Right ventricle myocardium inferior (tissue), 1 donor: ENCODE measurements around the gene SHB. TPM values are rescaled to one million over a fixed set of nuclear protein-coding genes. Genes with fewer than 3 reads are reported as not detected.
"Not testable (repeated sequence)": the region's sequence is repeated elsewhere in the genome, so short reads cannot be mapped to it uniquely, and the experiment has no call there.

Experiments
- ATAC-seq: fragments of 200-7000 bp; cut with Tn5 transposase; one replicate; pipeline ENCODE4 v1.9.1; 2020; ENCODE audit warnings: mild to moderate bottlenecking, moderate library complexity
- DNase-seq: peaks from one replicate; pipeline ENCODE4 v3.0.0; 2021; ENCODE audit errors: missing footprints
- intact Hi-C: fragments of 100-400 bp; cut with DNase I; formaldehyde crosslinking; loops from one replicate; pipeline ENCODE4 v1.11.0; 2022
- total RNA-seq: library from RNA; stranded (reverse); fragmentation: NEBNext Ultra II Directional; extraction: Animal tissue kit (Norgen Biotek cat#: 25700); gene quantifications from one replicate; pipeline ENCODE4 v1.2.1, GENCODE V29; 2021
- donor health status: DM: no; HTN: yes; CAD: no; lungs with severe emphysema.

Gene SHB
- total RNA-seq, 1 donor from 2014 or later = 14.7 TPM

GRCh38 chr9:37897665-37898064 is 171.4 kb downstream of the SHB start:
- ATAC-seq (no peak), DNase-seq (no peak)
- intact Hi-C loops = no loop called here

DNA sequence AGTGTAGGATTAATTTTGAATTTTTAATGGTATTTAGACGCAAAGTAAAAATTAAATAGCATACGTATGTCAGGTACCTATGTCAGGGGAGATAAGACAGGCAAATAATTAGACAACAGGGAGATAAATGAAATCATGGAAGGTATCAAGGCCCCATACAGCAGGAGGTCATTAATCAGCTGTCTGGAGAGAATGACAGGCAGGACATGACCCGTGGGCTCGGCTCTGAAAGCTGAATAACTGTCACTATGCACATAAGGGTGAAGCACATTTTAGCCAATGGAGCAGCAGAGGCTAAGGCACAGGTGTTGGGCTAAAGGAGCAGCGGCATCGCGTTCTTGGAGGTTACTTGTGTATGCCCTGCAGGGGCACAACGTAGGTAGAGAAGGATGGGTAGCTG is 177.0 kb downstream of the SHB start:
- intact Hi-C loops = no loop called here
- no peak for DNase-seq
- ATAC-seq = no peak

DNA sequence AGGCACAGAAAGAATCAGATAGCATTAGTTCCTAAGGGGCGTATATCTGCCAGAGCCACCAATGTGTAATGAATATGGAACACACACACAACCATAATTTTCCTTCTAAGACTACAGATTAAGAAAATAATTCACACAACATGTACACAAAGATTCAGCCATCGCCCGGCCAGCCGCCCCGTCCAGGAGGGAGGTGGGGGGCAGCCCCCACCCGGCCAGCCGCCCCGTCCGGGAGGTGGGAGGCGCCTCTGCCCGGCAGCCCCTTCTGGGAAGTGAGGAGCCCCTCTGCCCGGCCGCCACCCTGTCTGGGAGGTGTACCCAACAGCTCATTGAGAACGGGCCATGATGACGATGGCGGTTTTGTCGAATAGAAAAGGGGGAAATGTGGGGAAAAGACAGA is 178.0 kb downstream of the SHB start:
- intact Hi-C loops, DNase-seq, ATAC-seq: not testable (repeated sequence)

DNA sequence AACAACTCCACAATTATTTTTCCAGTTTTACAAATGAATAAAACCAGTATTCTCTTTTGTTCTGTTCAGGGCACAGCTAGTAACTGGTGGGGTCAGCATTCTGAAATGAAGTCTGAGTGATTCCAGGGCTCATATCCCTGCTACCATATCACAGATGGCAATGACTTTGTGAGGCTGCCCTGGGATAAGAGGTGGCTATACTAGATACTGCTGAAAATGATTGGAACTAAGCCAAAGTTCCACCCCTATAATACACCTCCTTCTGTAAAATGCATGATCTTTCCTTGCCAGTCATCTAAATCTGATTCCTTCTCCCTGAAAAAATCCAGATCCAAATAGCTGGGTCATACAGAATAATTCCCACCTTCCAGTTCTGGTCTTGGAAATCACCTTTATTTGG is 179.5 kb downstream of the SHB start:
- ATAC-seq (no peak), DNase-seq (no peak)
- intact Hi-C loops = no loop called here

- intact Hi-C loops, ATAC-seq: not testable (repeated sequence)
- peak; percentile 74 for DNase-seq
These were observed 180.9 kb downstream of the SHB start for GRCh38 chr9:37887977-37888583.

- intact Hi-C loops = no loop called here
- ATAC-seq = no peak
- no peak for DNase-seq
These were observed 188.0 kb downstream of the SHB start for GRCh38 chr9:37880916-37881479.

- ATAC-seq = no peak
- no peak for DNase-seq
- intact Hi-C loops = loop anchor here (5.0 kb wide), 1 partner anchor 49 kb away; no protein-coding TSS in a partner anchor
These were observed 192.7 kb downstream of the SHB start for GRCh38 chr9:37876376-37876775.

GRCh38 chr9:37873955-37874354 is 195.1 kb downstream of the SHB start:
- ATAC-seq (no peak), DNase-seq (no peak)
- intact Hi-C loops = no loop called here

DNA sequence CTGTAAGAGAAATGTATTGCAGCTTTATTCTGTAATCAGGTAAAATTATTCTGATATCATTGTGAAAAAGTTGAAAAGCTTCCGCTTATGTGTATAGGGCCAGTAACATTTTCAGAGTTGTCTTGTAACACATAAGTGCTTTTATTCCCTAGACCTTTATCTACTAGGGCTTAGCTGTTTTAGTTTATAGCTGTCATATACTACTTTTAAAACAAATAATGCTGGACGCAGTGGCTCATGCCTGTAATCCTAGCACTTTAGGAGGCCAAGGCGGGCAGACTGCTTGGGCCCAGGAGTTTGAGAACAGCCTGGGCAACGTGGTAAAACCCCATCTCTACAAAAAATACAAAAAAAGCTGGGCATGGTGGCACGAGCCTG is 198.2 kb downstream of the SHB start:
- DNase-seq = no peak
- intact Hi-C loops = no loop called here
- ATAC-seq = no peak

DNA sequence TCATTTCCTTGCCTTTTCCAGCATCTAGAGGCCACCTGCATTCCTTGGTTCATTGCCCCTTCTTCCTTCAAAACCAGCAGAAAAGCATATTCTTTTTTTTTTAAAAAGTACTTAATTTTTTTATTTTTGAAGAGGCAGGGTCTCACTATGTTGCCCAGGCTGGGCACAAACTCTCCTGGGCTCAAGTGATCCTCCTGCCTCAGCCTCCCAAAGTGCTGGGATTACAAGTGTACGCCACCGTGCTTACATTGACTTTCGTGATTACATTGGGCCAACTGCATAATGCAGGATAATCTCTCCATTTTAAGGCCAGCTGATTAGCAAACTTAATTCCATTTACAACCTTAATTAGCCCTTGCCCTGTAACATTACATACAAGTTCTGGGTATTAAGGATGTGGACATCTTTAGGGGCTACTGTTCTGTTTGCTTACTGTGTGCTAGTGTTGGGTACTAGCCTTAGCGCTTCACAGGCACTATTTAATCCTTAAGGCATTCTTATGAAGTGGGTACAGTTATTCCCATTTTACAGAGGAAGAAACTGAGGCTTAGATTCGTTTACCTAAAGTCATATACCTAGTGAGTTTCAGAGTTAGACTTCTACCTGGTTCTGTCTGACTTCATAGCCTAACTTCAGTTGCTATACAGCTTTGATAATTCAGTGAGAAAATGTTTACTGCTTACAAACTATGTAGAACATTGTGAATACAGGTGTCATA is 198.8 kb downstream of the SHB start:
- no peak for ATAC-seq
- intact Hi-C loops = no loop called here

More for the DNA sequence above, 198.8 kb downstream of the SHB start:
- no peak for DNase-seq

Other genes starting within 250 kb of the SHB start
- gene SLC25A51, start 165.1 kb downstream of the SHB start, total RNA-seq = 22.0 TPM